ELF-1 (cell line): ENCODE data around the gene ACTRT2.

Source experiments
- DNase-seq: peaks from one replicate; pipeline ENCODE4 v3.0.0-alpha.2; 2016; ENCODE audit warnings: low read depth, low spot score

Gene ACTRT2

DNA sequence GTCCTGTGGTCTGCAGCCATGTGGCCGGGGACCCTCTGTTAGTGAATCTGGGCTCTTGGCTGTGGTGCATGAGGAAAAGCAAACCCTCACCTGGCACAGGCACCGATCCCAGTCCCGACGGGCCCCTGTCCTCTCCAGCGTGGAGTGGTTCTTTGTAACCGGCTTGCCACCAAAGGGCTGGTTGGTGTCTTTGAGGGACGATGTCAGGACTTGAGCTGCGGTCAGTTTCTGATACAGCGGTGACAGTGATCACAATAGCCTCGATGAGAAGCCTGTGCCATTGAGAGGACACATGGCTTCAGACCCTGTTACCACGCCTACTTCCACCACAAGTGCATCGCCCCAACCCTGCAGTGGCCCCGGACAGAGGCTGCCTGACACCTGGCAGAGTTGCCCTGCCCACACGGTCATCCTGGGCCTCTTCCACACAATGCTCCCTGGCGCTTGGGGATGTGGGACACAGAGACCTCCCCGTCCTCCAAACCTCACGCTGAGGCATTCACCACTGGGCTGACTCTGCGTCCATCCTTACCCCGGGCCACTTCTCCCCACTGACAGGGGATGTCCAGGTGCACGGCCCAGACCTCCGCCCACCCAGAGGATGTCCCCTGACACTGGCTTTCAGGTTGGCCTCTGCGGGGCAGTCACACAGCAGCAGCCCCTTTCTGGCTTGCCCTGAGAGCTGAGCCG is 18.8 kb upstream of the ACTRT2 start:
- no peak for DNase-seq

DNA sequence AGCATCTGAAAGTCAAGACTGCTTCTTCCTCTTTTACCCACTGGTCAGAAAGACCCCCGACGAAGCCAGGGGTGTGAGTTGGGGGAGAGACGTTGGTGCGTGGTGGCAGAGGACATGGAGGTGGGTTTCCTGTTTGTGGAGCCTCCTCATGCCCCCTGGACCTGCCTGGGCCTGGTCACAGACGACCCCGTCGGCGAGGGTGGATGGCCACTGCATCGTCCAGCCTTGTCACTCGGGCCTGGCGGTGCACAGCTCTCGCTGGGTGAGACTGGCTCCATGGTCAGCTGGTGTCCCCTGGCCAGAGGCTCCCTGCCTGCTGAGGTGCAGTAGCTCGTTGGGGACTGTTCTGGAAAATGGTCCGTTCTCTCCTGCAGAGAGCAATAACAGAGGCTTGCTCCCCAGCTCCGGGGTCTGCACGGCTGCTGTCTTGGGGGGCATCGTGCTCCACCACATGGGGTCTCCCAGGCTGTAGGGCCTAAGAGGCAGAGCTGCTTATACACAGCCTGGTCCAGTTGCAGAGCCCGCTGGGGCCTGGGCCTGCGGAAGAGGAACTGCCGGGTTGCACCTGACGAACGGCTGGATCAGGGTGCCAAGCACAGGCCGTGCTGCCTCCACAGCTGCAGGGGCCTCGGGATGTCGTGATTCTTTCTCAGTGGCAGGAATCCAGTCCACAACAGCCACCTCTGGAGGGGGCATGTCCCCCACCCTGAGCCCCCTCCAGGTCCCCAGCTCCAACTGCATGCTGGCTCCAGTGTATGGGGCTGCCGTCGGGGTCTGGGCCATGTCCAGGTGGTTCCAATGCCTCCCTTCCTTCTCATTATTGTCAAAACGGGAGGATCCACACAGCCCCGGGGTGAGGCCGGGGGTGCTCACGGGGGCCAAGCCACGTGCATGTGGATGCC is 18.0 kb upstream of the ACTRT2 start:
- DNase-seq: no peak

DNA sequence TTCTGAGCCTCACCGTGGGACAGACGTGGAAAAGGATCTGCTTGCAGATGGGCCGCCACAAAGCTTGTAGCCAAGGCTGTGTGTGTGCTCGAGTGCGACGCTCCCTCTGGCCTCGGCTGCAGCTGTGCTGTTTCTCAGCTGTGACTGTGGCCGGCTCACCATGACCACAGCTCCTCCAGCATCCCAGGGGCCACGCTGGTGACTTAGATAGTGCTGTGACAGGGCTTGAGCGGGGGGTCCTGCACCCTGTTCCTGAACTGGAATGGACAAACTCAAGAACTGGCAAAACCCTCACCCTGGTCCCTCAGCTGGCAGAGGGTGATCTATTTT is 17.4 kb upstream of the ACTRT2 start:
- no peak for DNase-seq

DNA sequence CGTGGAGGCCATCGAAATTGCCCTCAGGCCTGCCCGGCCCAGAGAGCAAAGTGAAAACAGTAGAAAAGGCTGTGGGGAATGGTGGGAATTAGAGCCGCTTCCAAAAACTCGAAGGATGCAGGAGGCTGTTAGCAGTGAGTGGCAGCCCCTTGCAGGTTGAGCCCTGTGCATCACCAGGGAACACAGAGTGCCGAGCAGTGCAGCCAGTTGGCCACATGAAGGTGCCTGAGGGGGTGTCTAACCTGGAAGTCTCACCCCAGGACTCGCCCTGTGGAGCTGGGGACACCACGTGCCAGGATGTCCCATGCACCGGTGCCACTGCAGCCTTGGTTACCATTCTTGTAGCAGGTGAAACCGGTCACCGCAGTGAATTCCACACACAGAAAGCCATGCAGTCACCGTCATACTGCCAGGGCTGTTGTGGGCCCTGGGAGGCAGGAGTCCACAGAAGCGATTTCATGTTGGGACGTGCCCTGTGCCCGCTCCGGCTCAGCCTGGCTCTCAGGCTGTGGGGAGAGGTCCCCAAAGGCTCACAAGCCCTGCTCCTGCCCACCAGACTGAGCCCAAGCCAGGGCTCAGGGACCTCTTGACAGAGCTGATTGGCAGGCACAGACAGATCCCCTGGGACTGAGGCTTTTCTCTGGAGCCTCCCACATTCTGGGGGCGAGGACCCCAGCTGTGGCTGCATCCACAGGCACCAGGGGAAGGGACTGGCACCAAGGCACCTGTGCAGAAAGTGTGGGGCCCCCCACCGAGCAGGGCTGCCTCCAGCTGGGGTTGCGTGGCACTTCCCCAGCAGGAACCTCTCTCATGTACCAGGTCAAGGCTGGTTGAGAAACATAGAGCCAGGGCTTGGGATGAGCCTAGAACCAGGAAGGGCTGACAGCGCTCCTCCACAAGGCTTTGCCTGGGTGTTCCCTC is 16.7 kb upstream of the ACTRT2 start:
- no peak for DNase-seq

DNA sequence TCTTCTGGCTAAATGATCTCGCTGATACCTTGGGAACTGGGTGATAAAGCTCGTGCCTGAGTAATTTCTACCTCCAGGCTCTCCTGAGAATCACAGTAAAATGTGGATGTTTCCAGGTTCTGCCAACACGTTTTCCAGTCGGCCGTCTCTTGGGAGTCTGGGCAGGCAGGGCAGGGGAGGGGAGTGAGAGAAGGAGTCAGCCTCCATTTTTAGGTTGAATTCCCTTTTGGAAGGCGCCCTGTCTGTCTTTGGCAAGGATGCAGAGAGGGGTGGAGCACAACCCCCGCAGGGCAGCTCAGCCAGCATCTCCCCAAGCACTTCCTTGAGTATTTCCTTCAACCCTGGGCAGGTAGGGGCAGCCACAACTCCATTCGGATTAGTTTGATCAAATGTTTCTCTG is 15.5 kb upstream of the ACTRT2 start:
- DNase-seq: no peak

DNA sequence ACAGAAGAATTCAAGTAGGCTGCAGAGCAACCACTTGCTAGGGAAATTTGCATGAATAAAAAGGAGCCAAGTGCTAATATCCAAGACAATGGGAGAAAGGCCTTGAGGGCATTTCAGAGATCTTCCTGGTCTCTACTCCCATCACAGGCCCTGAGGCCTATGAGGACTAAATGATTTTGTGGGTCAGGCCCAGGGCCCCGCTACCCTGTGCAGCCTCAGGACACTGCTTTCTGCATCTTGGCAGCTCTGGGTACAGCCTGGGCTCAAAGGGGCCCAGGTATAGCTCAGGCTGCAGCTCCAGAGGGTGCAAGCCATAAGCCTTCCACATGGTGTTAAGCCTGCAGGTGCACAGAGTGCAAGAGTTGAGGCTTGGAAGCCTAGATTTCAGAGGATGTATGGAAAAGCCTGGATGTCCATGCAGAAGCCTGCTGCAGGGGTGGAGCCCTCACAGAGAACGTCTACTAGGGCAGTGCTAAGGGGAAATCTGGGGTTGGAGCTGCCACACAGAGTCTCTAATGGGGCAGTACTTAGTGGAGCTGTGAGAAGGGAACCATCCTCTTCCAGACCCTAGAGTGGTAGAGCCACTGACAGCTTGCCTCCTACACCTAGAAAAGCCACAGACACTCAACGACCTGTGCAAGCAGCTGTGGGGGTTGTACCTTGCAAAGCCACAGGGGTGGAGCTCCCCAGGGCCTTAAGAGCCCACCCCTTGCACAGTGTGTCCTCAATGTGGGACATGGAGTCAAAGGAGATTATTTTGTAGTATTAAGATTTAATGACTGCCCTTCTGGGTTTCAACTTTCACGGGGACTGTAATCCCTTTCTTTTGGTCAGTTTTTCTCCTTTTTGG is 13.7 kb upstream of the ACTRT2 start:
- no peak for DNase-seq

DNA sequence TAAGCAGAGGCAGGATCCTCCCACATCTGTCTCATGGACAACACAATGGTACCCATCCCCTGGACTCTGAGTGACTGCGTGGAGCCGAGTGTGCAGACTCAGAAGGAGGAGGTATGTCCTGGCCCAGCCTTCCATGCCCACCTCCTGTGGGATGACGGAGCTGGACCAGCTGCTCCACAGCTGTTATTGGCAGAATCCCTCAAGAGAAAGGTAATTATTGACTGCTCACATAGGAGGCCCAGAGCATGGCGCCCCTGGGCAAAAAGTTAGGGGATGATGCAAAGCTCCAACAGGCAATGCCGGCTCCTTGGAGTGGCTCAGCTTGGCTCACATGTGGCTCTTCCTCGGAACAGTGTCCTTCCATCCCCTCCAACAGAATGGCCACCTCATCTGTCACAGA is 12.2 kb upstream of the ACTRT2 start:
- no peak for DNase-seq

DNA sequence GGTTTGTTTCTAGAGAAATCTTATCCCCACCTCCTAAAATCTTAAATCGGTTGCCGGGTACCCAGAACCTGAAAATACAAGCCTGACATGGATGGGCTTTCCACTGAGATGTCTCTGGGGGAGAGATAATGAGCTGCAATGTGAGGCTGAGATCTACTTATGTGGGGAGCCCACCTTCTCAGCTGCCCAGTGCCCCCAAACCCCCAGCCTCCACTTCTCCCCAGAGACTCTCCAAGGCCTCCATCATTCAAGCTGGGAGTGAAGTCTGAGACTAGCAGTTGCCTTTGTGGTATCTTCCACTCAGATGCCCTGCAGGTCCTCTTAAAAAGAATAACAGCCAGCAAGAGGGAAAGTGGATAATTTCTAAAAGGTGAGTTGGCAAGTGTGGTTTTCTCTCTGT is 11.7 kb upstream of the ACTRT2 start:
- no peak for DNase-seq

DNA sequence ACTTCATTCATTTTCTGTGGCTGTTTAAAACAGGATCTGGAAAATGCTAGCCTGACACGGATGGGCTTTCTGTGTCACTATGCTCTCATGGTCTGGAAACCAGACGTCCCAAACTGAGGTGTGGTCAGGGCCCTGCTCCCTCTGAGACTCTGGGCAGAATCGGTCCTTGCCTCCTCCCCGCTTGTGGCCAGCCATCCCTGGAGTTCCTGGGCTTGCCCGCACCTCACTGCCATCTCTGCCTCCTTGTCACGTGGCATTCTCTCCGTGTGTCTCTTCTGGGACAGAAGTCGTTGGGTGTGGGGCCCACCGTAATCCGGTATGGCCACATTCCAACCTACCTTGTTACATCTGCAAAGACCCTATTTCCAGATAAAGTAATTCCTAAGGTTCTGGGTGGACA is 10.1 kb upstream of the ACTRT2 start:
- DNase-seq: no peak

DNA sequence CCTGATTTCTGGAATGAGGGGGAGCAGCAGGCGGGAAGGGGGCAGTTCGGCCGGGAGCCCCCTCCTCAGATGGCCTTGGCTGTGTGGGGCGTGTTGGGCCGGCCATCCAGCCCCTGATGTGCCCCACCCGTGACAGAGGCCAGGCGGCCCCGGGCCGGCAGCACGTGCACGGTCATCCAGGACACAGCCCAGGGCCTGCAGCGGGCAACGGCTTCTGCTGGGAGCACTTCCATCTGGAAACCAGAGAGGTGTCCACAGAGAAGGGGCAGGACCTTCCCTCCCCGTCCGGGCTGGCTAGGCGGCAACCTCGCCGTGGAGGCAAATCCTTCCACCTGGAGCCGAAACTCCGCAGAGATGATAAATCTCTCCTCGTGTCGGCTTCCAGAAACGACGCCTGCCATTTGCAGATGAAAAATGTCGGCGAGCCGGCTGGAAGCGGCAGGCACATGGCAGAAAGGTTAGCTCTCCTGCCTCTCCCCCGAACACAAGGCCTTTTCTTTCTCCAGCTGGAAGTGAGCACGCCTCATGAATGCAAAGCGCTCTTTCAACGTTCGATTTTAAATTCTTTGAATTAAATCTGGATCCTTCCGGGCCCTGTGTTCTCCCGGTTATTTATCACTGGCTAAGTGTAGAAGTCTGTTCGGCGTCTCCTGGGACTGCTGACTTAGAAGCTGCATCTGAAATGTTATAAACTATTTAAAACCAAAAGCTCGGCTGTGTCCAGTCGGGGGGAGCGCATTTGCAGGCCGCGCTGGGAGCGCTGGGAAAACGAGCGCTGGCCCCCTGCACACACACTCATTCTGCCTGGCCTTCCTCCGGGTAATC is 9.4 kb upstream of the ACTRT2 start:
- DNase-seq: no peak

DNA sequence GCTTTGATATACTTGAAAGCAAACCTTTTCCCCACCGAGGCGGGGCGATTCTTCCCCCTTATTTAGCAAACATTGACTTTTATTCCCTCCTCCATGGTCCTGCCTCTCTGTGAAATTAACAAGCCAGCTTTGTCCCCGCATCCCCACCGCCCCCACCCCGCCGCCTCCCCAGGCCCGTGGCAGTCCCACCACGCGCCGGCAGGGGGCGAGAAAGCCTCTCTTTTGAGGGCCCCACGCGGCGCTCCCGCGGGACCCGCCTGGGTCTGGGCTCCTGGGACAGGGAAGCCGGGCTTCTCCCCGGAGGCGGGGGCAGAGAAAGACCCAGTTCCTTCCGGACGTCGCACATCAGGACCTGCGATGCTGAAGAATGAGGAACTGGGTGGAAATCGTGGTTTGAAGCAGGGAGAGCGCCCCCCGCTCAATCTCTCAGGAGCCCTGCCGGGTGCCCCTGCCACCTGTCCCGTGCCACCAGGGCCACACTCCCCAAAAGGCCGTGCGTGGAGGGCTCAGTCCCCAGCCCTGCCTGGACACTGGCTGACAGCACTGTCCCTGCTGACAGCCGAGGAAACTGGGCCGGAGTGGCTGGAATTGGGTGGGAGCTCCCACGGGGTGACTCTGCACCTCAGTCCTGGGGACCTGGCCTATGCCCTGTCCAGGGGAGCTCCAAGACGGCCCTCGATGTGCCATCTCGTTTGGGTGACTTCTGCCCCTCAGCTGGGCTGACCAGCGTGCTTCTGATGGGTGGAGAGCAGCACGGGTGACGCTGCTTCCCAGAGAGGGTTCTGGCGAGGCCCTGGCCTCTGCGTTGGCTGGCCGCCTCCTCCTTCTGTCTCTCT is 8.6 kb upstream of the ACTRT2 start:
- peak; percentile 40 for DNase-seq

DNA sequence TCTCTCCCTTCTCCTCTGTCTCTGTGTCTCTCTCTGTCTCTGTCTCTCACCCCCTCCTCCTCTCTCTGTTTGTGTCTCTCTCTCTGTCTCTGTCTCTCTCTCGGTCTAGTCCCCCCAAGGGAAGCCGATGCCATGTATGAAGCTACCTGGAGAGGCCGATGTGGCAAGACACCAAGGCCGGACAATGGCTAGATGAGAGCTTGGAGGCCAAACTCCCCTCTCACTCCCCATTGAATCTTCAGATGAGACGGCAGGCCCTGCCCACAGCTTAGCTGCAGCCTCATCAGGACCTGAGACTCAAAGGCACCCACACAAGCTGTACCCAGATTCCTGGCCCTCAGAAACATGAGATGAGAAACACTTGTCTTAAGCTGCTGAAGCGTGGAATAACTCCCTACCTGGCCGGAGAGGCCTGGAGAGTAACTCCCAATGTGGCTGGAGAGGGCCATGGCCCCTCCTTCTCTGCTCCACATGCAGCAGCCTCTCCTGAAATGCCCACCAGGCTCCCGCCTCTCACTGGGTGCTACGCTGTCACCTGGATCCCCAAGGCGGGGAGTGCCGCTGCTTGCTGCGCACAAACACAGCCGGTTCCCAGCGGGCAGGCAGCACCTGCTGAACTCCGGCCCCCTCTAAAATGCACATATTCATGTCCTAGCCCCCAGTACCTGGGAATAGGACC is 7.8 kb upstream of the ACTRT2 start:
- no peak for DNase-seq

DNA sequence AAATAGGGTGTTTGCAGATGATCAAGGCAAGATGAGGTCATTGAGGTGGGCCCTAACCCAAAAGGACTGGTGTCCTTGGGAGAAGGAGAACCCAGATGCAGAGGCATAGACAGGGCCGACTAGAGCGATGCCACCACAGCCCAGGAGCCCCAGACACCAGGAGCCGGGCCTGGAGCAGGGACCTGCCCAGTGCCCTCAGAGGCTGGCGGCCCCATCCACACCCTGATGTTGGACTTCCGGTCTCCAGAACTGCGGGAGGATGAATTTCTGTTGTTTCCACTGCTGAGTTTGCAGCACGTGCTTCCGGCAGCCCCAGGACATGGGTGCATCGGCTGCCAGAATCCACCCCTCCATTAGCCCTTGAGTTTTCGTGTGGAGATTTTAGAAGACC is 7.2 kb upstream of the ACTRT2 start:
- DNase-seq: no peak

DNA sequence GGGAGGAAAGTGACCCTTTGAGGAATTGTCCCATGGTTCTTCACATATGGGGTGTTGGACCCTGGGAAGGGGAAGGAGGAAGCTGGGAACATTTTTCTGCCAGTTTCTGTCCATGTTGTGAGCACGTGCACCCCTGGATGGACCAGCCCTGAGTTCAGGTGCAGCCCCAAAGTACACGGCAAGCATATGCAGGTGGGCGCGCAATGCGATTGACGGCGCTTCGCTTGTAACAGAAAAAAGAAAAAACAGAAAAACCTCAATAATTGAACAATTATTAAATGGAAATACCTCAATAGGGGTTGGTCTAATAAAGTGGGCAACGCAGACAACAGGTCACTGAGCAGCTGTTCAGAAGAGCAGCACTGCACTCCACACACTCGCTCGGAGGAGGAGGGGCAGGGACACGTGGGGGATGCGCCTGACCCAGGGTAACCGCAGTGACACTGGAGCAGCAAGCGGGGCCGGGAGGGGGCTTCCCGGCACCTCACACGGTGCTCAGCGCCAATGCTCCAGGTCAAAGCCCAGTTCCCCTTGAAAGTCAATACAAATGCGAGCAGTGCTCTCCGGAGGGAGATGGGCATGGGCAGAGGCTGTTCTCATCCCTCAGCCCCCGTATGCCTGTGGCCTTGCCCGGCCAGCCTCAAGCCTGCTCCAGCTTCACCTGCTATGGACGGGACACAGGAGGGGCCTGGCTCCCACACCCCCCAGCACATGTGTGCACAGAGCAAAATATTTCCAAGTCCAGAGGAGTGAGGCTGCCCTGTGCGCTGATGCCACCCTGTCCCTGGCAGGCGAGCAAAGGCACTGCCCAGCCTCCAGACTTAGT is 6.6 kb upstream of the ACTRT2 start:
- no peak for DNase-seq

DNA sequence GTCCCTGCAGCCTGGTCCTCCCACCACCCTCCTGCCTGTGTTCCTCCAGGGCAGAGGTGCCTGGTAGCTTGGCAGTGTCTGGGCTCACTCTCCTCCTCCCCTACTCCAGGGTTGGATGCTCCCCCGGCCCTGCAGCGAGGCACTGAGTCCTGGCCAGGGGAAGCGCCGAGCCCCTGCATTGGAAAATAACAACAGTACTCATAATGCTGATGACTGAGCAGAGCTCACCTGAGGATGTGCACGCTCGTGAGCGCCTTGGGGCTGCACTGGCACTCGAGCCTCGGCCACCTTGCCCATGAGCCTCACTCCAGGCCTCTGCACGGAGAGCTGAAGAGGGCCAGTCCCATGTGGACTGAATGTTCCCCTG is 6.0 kb upstream of the ACTRT2 start:
- no peak for DNase-seq

DNA sequence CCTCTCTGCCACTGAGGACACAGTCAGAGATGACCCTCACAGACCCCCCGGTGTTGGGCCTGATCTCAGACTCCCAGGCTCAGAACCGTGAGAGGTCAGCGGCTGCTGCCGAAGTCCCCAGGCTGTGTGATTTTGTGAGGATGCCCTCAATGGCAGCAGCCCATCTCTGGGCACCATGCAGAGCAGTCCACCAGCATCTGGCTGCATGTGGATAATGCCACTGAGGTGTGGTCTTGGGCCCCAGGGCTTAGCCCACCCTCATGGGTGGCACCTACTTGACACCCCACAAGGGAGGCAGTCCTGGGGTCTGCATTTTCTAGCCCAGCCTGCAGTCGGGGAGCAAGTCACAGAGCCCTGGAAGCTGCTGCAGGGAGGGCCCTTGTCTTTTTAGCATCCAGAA is 5.5 kb upstream of the ACTRT2 start:
- no peak for DNase-seq

DNA sequence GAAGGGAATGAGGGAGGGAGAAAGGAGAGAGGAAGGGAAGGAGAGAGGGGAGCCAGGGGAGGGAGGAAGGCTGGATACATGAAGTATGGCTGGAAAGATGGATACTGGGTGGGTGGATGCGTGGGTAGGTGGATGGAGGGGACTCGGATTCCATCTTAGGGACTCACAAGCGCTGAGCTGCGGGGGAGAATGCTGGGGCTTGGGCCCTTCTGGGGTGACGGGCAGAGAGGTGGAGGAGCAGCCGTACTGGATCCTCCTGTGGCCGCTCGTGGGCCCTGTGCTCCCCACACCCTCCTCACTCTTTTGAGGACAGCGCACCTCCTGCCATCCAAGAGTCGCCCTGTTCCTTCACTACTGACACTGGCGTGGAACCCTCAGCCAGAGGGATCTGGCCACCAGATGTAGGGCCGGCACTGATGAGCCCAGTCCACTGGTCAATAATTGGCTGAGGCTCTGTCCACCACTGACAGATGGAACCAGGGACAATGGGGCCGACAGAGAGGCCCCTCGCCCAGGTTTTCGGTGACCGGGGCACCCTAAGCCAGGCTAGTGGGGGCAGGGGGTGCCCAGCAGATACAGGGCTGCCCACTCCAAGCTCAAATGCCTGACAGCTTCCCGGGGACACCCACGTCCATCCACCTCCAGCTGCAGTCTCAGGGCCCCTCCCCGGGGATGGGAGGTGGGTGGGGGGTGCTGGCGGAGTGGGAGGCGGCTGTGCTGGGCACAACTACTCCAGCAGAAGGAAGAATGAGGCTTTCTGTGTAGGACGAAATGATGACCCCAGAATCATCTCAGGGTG is 4.4 kb upstream of the ACTRT2 start:
- DNase-seq: no peak
